Neural cell (in vitro differentiated cells): Measurements from ENCODE around the gene PPM1G. TPM values are rescaled to one million over a fixed set of nuclear protein-coding genes. Genes with fewer than 3 reads are reported as not detected.

ENCODE experiments used
- H2AFZ ChIP-seq: fragments of 200-600, 300-800 bp; sonication (generic), shearing (Covaris generic); 2 replicates; pipeline ENCODE4 v1.6.0; 2014; ENCODE audit warnings: low read depth, mild to moderate bottlenecking, antibody characterized with exemption, low read length, moderate library complexity
- H3F3A ChIP-seq: fragments of 200-600 bp; shearing (Covaris generic); 2 replicates; pipeline ENCODE4 v1.6.1; 2016; ENCODE audit warnings: mild to moderate bottlenecking, moderate library complexity, mixed read lengths, antibody characterized with exemption, low read length; ENCODE audit not compliant: insufficient read depth, poor library complexity, severe bottlenecking
- H3K27ac ChIP-seq: fragments of 200-600, 300-800 bp; sonication (generic), shearing (Covaris generic); 2 replicates; pipeline ENCODE4 v1.5.1; 2014; ENCODE audit warnings: mild to moderate bottlenecking, low read length, moderate library complexity
- H3K27me3 ChIP-seq: fragments of 300-800, 200-600 bp; sonication (generic), shearing (Covaris generic); 2 replicates; pipeline ENCODE4 v1.6.0; 2014; ENCODE audit warnings: mild to moderate bottlenecking, low read depth, low read length, moderate library complexity; ENCODE audit not compliant: insufficient read depth
- H3K36me3 ChIP-seq: fragments of 300-800, 200-600 bp; sonication (generic), shearing (Covaris generic); 2 replicates; pipeline ENCODE4 v1.5.1; 2014; ENCODE audit warnings: mild to moderate bottlenecking, antibody characterized with exemption, low read length, moderate library complexity; ENCODE audit not compliant: insufficient read depth
- H3K4me2 ChIP-seq: fragments of 300-800, 200-600 bp; sonication (generic), shearing (Covaris generic); 2 replicates; pipeline ENCODE4 v1.6.0; 2014; ENCODE audit warnings: mild to moderate bottlenecking, low read length
- H3K4me3 ChIP-seq: fragments of 300-800, 200-600 bp; sonication (generic), shearing (Covaris generic); 2 replicates; pipeline ENCODE4 v1.5.1; 2014; ENCODE audit warnings: mild to moderate bottlenecking, low read length, moderate library complexity
- H3K79me2 ChIP-seq: fragments of 200-600 bp; shearing (Covaris generic); replicated peaks from 2 replicates; pipeline ENCODE4 v1.6.0; 2014; ENCODE audit warnings: mild to moderate bottlenecking, low read length, moderate library complexity; ENCODE audit not compliant: insufficient read depth
- H3K9ac ChIP-seq: fragments of 300-800, 200-600 bp; sonication (generic), shearing (Covaris generic); 2 replicates; pipeline ENCODE4 v1.6.1; 2016; ENCODE audit warnings: mild to moderate bottlenecking, low read length, mixed read lengths
- H3K9me2 ChIP-seq: fragments of 200-600 bp; shearing (Covaris generic); 2 replicates; pipeline ENCODE4 v1.6.1; 2016; ENCODE audit warnings: mild to moderate bottlenecking, low read length, mixed read lengths; ENCODE audit not compliant: insufficient read depth
- H3K9me3 ChIP-seq: fragments of 200-600, 300-800 bp; sonication (generic), shearing (Covaris generic); 2 replicates; pipeline ENCODE4 v1.6.1; 2016; ENCODE audit warnings: mild to moderate bottlenecking, mixed run types, low read length, moderate library complexity, mixed read lengths
- H4K20me1 ChIP-seq: fragments of 200-600 bp; shearing (Covaris generic); 2 replicates; pipeline ENCODE4 v1.6.1; 2016; ENCODE audit warnings: mild to moderate bottlenecking, mixed run types; ENCODE audit not compliant: insufficient read depth
- EP300 ChIP-seq: fragments of 450-650 bp; conservative IDR thresholded peaks from 2 replicates; pipeline ENCODE4 v1.6.1; 2014; ENCODE audit warnings: antibody characterized with exemption, mild to moderate bottlenecking, moderate library complexity; ENCODE audit not compliant: poor library complexity, severe bottlenecking
- EZH2 ChIP-seq: fragments of 200-600, 300-800 bp; shearing (Covaris generic), sonication (generic); IDR thresholded peaks from 2 replicates; pipeline ENCODE4 v1.6.1; 2014; ENCODE audit warnings: antibody characterized with exemption, low read length, borderline replicate concordance, mild to moderate bottlenecking; ENCODE audit not compliant: insufficient read depth, poor library complexity, severe bottlenecking
- MXI1 ChIP-seq: fragments of 450-650 bp; conservative IDR thresholded peaks from 2 replicates; pipeline ENCODE4 v1.6.1; 2014; ENCODE audit warnings: antibody characterized with exemption, mild to moderate bottlenecking; ENCODE audit not compliant: poor library complexity, severe bottlenecking
- POLR2AphosphoS5 ChIP-seq: IDR thresholded peaks from 2 replicates; pipeline ENCODE4 v1.6.1; 2012
- RAD21 ChIP-seq: fragments of 450-650 bp; conservative IDR thresholded peaks from 2 replicates; pipeline ENCODE4 v1.6.1; 2014; ENCODE audit warnings: antibody characterized with exemption, mild to moderate bottlenecking, moderate library complexity
- SMC3 ChIP-seq: fragments of 450-650 bp; conservative IDR thresholded peaks from 2 replicates; pipeline ENCODE4 v1.6.1; 2014; ENCODE audit warnings: antibody characterized with exemption, mild to moderate bottlenecking, moderate library complexity; ENCODE audit not compliant: poor library complexity
- TAF1 ChIP-seq: IDR thresholded peaks from 2 replicates; pipeline ENCODE4 v1.6.1; 2012; ENCODE audit warnings: low read depth
- polyA plus RNA-seq: library from polyadenylated mRNA; depleted of rRNA; stranded (reverse); fragments of >200 nt; gene quantifications from 2 replicates; pipeline ENCODE4 v1.2.3, GENCODE V29; 2014
- TF ChIP-seq, protein P1 (sequence below): IDR thresholded peaks from 2 replicates; pipeline ENCODE4 v1.6.1; 2012; ENCODE audit warnings: borderline replicate concordance
- TF ChIP-seq, protein P2 (sequence below): fragments of 450-650 bp; IDR thresholded peaks from 2 replicates; pipeline ENCODE4 v1.5.1; 2014; ENCODE audit warnings: antibody characterized with exemption, mild to moderate bottlenecking, moderate library complexity; ENCODE audit not compliant: poor library complexity, severe bottlenecking

Gene PPM1G
- polyA plus RNA-seq, 1 donor from 2014 or later: 107 TPM

DNA sequence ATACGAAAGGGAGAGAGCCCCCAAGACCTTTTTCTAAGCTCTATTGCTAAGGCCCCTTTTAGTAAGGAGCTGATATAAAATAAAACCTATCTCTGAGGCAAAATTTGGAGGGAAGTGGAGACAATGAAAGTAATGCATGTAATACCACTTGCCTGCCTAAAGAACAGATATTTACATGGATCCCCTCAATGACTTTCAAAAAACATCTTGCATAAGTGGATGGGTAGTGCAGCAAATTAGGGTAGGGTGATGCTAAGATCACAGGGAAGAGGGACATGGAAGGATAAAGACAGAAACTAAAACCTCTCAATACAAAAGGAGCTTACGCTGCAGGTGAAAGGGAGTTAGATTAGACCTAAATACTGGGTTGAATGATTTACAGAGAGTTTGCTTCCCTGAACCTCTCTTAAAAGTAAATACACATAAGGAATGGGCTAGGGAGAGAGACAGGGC is 30.0 kb downstream of the PPM1G start:
- H3K79me2 ChIP-seq: peaks cover 12% of the 10 kb centered on the region
- no peaks in the 10 kb centered on the region for H4K20me1 ChIP-seq
- no peak for TF ChIP-seq SMC3
- TF ChIP-seq RAD21: no peak
- no peak for TF ChIP-seq EP300
- TF ChIP-seq MXI1: no peak
- TF ChIP-seq EZH2: no peak
- no peak for TF ChIP-seq POLR2AphosphoS5
- TF ChIP-seq TAF1: no peak
- TF ChIP-seq, protein P1, sequence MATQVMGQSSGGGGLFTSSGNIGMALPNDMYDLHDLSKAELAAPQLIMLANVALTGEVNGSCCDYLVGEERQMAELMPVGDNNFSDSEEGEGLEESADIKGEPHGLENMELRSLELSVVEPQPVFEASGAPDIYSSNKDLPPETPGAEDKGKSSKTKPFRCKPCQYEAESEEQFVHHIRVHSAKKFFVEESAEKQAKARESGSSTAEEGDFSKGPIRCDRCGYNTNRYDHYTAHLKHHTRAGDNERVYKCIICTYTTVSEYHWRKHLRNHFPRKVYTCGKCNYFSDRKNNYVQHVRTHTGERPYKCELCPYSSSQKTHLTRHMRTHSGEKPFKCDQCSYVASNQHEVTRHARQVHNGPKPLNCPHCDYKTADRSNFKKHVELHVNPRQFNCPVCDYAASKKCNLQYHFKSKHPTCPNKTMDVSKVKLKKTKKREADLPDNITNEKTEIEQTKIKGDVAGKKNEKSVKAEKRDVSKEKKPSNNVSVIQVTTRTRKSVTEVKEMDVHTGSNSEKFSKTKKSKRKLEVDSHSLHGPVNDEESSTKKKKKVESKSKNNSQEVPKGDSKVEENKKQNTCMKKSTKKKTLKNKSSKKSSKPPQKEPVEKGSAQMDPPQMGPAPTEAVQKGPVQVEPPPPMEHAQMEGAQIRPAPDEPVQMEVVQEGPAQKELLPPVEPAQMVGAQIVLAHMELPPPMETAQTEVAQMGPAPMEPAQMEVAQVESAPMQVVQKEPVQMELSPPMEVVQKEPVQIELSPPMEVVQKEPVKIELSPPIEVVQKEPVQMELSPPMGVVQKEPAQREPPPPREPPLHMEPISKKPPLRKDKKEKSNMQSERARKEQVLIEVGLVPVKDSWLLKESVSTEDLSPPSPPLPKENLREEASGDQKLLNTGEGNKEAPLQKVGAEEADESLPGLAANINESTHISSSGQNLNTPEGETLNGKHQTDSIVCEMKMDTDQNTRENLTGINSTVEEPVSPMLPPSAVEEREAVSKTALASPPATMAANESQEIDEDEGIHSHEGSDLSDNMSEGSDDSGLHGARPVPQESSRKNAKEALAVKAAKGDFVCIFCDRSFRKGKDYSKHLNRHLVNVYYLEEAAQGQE: no peak
- TF ChIP-seq, protein P2, sequence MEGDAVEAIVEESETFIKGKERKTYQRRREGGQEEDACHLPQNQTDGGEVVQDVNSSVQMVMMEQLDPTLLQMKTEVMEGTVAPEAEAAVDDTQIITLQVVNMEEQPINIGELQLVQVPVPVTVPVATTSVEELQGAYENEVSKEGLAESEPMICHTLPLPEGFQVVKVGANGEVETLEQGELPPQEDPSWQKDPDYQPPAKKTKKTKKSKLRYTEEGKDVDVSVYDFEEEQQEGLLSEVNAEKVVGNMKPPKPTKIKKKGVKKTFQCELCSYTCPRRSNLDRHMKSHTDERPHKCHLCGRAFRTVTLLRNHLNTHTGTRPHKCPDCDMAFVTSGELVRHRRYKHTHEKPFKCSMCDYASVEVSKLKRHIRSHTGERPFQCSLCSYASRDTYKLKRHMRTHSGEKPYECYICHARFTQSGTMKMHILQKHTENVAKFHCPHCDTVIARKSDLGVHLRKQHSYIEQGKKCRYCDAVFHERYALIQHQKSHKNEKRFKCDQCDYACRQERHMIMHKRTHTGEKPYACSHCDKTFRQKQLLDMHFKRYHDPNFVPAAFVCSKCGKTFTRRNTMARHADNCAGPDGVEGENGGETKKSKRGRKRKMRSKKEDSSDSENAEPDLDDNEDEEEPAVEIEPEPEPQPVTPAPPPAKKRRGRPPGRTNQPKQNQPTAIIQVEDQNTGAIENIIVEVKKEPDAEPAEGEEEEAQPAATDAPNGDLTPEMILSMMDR: no peak
- H3F3A ChIP-seq: no peaks in the 10 kb centered on the region
- H3K4me3 ChIP-seq: peak overlapping the region; percentile 72
- H3K9me3 ChIP-seq: no peaks in the 10 kb centered on the region
- peak overlapping the region; percentile 91 for H3K4me2 ChIP-seq
- peak overlapping the region; percentile 69 for H3K27ac ChIP-seq
- peak overlapping the region; percentile 84 for H3K9ac ChIP-seq
- no peak overlapping the region for H2AFZ ChIP-seq
- no peaks in the 10 kb centered on the region for H3K27me3 ChIP-seq
- no peaks in the 10 kb centered on the region for H3K9me2 ChIP-seq
- H3K36me3 ChIP-seq: no peaks in the 10 kb centered on the region

DNA sequence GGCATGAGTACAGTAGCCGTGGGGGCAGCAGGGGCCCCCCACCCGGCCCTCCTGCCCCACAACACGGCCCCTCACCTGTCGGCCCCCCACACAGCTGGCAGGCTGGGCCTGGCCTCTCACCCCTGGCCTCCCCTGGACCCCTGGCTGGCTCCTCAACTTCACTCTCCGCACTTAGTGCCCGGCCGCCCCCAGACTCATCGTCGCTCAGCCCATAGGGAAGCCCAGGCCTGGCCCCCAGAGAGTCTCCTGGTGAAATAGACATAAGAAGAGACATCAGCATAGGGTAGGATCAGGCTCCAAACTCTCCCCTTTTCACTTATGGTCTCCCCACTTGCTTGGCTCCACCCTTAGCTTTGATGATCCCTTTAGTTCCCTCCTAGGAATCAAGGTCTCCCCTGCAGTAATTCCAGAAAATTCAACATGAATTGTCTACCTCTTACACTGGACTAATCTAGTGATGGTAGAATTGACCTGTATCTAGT is 30.5 kb downstream of the PPM1G start:
- no peaks in the 10 kb centered on the region for H3K9me2 ChIP-seq
- H3K27ac ChIP-seq: no peak overlapping the region
- no peaks in the 10 kb centered on the region for H3K27me3 ChIP-seq
- TF ChIP-seq, protein P2: no peak
- TF ChIP-seq EZH2: no peak
- TF ChIP-seq MXI1: no peak
- TF ChIP-seq POLR2AphosphoS5: no peak
- TF ChIP-seq TAF1: no peak
- TF ChIP-seq EP300: no peak
- TF ChIP-seq, protein P1: no peak
- TF ChIP-seq SMC3: no peak
- TF ChIP-seq RAD21: no peak
- H3K9me3 ChIP-seq: no peaks in the 10 kb centered on the region
- peak overlapping the region; percentile 84 for H3K9ac ChIP-seq
- no peaks in the 10 kb centered on the region for H4K20me1 ChIP-seq
- H3K4me2 ChIP-seq: peak overlapping the region; percentile 91
- peaks cover 12% of the 10 kb centered on the region for H3K79me2 ChIP-seq
- H3K4me3 ChIP-seq: peak overlapping the region; percentile 72
- no peaks in the 10 kb centered on the region for H3K36me3 ChIP-seq
- H2AFZ ChIP-seq: no peak overlapping the region
- H3F3A ChIP-seq: no peaks in the 10 kb centered on the region
